Heart left ventricle (tissue), 16 donors: Measurements from ENCODE around the gene OLFM1. TPM values are rescaled to one million over a fixed set of nuclear protein-coding genes. Genes with fewer than 3 reads are reported as not detected.
"Not testable (repeated sequence)": the region's sequence is repeated elsewhere in the genome, so short reads cannot be mapped to it uniquely, and the experiment has no call there.

Experiments used
- ATAC-seq, 4 donors: fragments of 200-7000 bp; cut with Tn5 transposase; one replicate each; pipeline ENCODE4 v1.9.1; 2020 to 2022; ENCODE audit warnings: moderate library complexity in 4 of 4, mild to moderate bottlenecking in 3 of 4, moderate number of reproducible peaks in 1 of 4
- DNase-seq, 5 donors: peaks; one replicate each; pipeline ENCODE4 v3.0.0-alpha.2; 2020
- H3K27ac ChIP-seq, 12 donors: fragments of 200-600 bp; sonication (generic) in 4 of 12; one replicate each; pipeline versions ENCODE4 v1.5.0 to v1.8.0; 2016 to 2022; ENCODE audit warnings: mild to moderate bottlenecking in 2 of 12
- H3K27me3 ChIP-seq, 9 donors: fragments of 200-600 bp; sonication (generic) in 2 of 9; one replicate each; pipeline versions ENCODE4 v1.5.1 to v1.8.0; 2016 to 2022; ENCODE audit warnings: mild to moderate bottlenecking in 3 of 9
- H3K36me3 ChIP-seq, 9 donors: fragments of 200-600 bp; sonication (generic) in 2 of 9; one replicate each; pipeline versions ENCODE4 v1.5.0 to v1.8.0; 2018 to 2022; ENCODE audit warnings: mild to moderate bottlenecking in 2 of 9
- H3K4me1 ChIP-seq, 12 donors: fragments of 200-600 bp; sonication (generic) in 4 of 12; one replicate each; pipeline versions ENCODE4 v1.5.0 to v1.8.0; 2016 to 2022; ENCODE audit warnings: mild to moderate bottlenecking in 3 of 12
- H3K4me3 ChIP-seq, 12 donors: fragments of 200-600 bp; sonication (generic) in 4 of 12; one replicate each; pipeline versions ENCODE4 v1.5.0 to v1.8.0; 2017 to 2022; ENCODE audit warnings: mild to moderate bottlenecking in 9 of 12, moderate library complexity in 4 of 12
- H3K9me3 ChIP-seq, 12 donors: fragments of 200-600 bp; sonication (generic) in 4 of 12; one replicate each; pipeline versions ENCODE4 v1.5.0 to v1.8.0; 2016 to 2022; ENCODE audit warnings: mild to moderate bottlenecking in 1 of 12
- POLR2A ChIP-seq, 2 donors: fragments of 450-650 bp; IDR thresholded peaks; one replicate each; pipeline ENCODE4 v1.6.1; 2017; ENCODE audit warnings: antibody characterized with exemption in 2 of 2, mild to moderate bottlenecking in 2 of 2, moderate library complexity in 2 of 2
- WGBS, 4 donors: extraction: QIAGEN DNeasy Blood & Tissue Kit in 2 of 4; methylation state at CpG; one replicate each; pipeline versions ENCODE4 v1.1.5 to v1.1.7; 2013 to 2018; 5-methylcytosine and 5-hydroxymethylcytosine counted together
- intact Hi-C, 10 donors: fragments of 100-400 bp; cut with DNase I; formaldehyde crosslinking; loops; one replicate each; pipeline versions ENCODE4 v1.11.1 to v1.14.2; 2022
- polyA plus RNA-seq, 2 donors: library from polyadenylated mRNA; stranded (reverse); fragments of 200-250 nt; gene quantifications; one replicate each; pipeline ENCODE4 v1.2.3, GENCODE V29; 2013
- total RNA-seq, 9 donors: library from RNA; depleted of rRNA in 2 of 9; stranded (reverse); fragments of >200 nt in 2 of 9; fragmentation: NEBNext Ultra II Directional in 3 of 9; extraction: Animal tissue kit (Norgen Biotek cat#: 25700) in 3 of 9; gene quantifications; one replicate each; pipeline versions ENCODE4 v1.1.0 to v1.2.4, GENCODE V29; 2016 to 2023
- TF ChIP-seq, protein P1 (sequence below), 12 donors: fragments of 200-600 bp; sonication (generic) in 4 of 12; IDR thresholded peaks; one replicate each; pipeline versions ENCODE4 v1.5.0 to v1.8.0; 2018 to 2022; ENCODE audit warnings: antibody characterized with exemption in 12 of 12, mild to moderate bottlenecking in 5 of 12
- donor health status: ischemic (EF 13 %, LVEDD 7.1; RV severe dilation, severe dysfunction).
- donor health status: healthy with polysubstance abuse.
- donor health status: DM: no; HTN: yes; CAD: no.
- donor health status: DM: no; HTN: no; CAD: no.
- donor health status: ischemic (EF 25% LVEDD 6.9; RV normal size, moderate dysfunction).
- donor health status: ischemic (EF 25% LVEDD 5.7; RV mildly dilated, moderate dysfunction).
- donor health status: healthy.
- donor health status: DM: yes; HTN: yes; CAD: no.
- donor health status: ischemic (EF 35%, LVEDD 5.7; RV mildly dilated, moderate dysfunction).
- donor health status: nonischemic (EF 11% LVEDD 7.7; RV severe dilation, severe dysfunction).
- donor health status: DM: yes; HTN: yes; CAD: no.
- donor health status: PGD.
- donor health status: ischemic (EF 29% LVEDD 5.4; RV normal size, mild dysfunction).
- donor health status: nonischemic (EF 23%, LVEDD 6.1; RV moderate dilation, normal function).

Gene OLFM1
- total and polyA plus RNA-seq, 11 donors, result 3.5 to 11.8 (median 8.1) TPM

DNA sequence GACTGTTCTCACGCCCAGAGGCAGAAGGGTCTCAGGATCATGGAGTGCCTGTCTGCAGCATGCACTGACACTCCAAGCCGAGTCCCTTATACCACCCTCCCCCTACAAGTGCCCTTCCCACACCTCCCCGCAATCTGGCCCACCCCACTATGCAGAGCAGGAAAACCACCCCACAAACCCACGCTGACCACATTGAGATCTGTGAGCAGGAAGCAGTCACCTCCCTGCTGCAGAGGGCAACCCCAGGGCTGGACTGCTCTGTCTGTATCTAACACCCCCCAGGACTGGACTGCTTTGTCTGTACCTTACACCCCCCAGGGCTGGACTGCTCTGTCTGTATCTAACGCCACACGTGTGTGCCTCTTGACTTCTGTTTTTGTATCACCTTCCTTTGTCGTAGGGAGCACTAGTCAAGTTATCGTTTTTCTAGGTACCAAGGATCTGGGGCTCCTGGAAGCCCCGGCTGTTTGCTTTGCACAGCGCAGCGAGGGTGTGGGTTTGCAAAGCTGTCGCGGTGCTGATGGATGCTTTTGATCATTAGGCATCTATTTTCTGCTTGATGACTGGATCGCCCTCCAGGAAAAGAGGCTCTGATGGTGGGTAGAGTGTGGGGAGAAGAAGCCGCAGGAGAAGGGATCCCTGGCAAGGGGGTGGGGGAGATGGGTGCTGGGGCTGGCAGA is 21.5 kb downstream of the OLFM1 start:
- Histone ChIP-seq H3K4me3 (no peak overlapping the region), H3K27ac (no peak overlapping the region), H3K27me3 (peaks cover 0 to 35% (median 2%) of the 10 kb centered on the region in 9 donors), H3K9me3 (no peaks in the 10 kb centered on the region), H3K36me3 (no peaks in the 10 kb centered on the region), H3K4me1 (peaks cover 0 to 13% (median 0%) of the 10 kb centered on the region in 12 donors)
- TF ChIP-seq POLR2A (IDR thresholded peaks at IDR 0.05), result no peak
- TF ChIP-seq, protein P1, sequence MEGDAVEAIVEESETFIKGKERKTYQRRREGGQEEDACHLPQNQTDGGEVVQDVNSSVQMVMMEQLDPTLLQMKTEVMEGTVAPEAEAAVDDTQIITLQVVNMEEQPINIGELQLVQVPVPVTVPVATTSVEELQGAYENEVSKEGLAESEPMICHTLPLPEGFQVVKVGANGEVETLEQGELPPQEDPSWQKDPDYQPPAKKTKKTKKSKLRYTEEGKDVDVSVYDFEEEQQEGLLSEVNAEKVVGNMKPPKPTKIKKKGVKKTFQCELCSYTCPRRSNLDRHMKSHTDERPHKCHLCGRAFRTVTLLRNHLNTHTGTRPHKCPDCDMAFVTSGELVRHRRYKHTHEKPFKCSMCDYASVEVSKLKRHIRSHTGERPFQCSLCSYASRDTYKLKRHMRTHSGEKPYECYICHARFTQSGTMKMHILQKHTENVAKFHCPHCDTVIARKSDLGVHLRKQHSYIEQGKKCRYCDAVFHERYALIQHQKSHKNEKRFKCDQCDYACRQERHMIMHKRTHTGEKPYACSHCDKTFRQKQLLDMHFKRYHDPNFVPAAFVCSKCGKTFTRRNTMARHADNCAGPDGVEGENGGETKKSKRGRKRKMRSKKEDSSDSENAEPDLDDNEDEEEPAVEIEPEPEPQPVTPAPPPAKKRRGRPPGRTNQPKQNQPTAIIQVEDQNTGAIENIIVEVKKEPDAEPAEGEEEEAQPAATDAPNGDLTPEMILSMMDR (IDR thresholded peaks at IDR 0.05), result no peak
- intact Hi-C loops, result no loop called here
- ATAC-seq, result no peak
- DNase-seq, result no peak
- 65 to 74% (median 67%) methylated on average over 15 of the region's 15 CpGs for WGBS, 4 donors

DNA sequence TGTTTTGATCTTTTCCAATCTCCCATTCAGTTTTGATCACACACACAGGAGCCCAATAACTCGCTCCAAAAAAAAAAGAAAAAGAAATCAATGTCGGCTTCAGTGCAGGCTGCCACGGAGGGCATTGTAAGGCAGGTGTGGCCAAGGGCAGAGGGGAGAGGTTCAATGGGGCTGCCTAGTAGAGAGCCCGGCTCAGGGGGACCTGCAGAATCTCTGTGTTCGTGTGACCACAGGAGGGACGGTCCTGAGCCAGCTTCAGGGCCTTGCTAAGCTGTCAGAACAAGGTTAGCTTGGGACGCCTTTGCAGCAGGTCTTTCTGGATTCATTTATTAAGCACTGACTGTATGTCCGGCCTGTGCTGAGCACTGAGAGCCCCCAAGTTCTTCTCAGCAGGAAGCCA is 22.2 kb downstream of the OLFM1 start:
- no peaks in the 10 kb centered on the region for H3K9me3 ChIP-seq
- no peak for DNase-seq
- peaks cover 0 to 35% (median 2%) of the 10 kb centered on the region in 9 donors for H3K27me3 ChIP-seq
- no peak overlapping the region for H3K27ac ChIP-seq
- no peaks in the 10 kb centered on the region for H3K36me3 ChIP-seq
- TF ChIP-seq, protein P1 (IDR thresholded peaks at IDR 0.05), result no peak
- TF ChIP-seq POLR2A (IDR thresholded peaks at IDR 0.05), result no peak
- H3K4me3 ChIP-seq, result no peak overlapping the region
- no peak for ATAC-seq
- intact Hi-C loops, result loop anchor here in 1 of 10 donors (10.0 kb wide), 1 partner anchor 65 kb away; no protein-coding TSS in a partner anchor
- WGBS, 4 donors, result 63 to 74% (median 71%) methylated on average over 8 of the region's 8 CpGs
- H3K4me1 ChIP-seq, result peaks cover 0 to 11% (median 0%) of the 10 kb centered on the region in 12 donors

DNA sequence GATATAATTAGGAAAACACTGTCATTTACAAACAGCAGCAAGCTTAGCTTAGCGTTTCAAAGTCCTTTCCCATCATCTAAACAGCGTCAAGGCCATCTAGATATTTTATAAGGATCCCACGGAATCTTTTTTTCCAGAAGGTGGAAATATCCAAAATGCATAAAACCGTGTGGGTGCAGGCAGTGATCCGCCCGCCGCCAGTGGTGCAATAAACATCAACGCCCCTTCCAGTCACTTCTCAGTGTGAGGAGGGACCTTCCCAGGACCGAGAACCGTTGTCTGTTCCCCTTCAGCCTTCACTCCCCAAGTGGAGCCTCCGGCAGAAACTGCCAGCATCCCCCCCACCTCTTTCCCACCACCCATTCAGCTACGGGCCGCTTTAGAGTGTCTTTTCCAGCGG is 22.9 kb downstream of the OLFM1 start:
- TF ChIP-seq POLR2A (IDR thresholded peaks at IDR 0.05), result no peak
- TF ChIP-seq, protein P1 (IDR thresholded peaks at IDR 0.05), result no peak
- Histone ChIP-seq H3K27ac (no peak overlapping the region), H3K27me3 (peaks cover 0 to 30% (median 2%) of the 10 kb centered on the region in 9 donors), H3K4me1 (peaks cover 0 to 10% (median 0%) of the 10 kb centered on the region in 12 donors), H3K9me3 (no peaks in the 10 kb centered on the region), H3K4me3 (no peak overlapping the region), H3K36me3 (no peaks in the 10 kb centered on the region)
- DNase-seq (no peak), ATAC-seq (no peak)
- intact Hi-C loops, result loop anchor here in 1 of 10 donors (10.0 kb wide), 1 partner anchor 64 kb away; no protein-coding TSS in a partner anchor
- 56 to 65% (median 61%) methylated on average over 14 of the region's 14 CpGs for WGBS, 4 donors

DNA sequence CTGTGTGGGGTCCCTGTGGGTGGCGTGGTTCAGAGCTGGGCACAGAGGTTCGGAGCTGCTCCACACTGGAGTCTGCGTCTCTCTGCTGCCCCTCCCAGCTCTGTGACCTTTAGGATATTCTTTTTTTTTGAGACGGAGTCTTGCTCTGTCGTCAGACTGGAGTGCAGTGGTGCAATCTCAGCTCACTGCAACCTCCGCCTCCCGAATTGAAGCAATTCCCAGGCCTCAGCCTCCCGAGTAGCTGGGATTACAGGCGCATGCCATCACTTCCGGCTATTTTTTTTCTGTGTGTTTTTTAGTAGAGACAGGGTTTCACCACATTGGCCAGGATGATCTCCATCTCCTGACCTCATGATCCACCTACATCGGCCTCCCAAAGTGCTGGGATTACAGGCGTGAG is 24.1 kb downstream of the OLFM1 start:
- H3K27me3 ChIP-seq, result peaks cover 0 to 18% (median 0%) of the 10 kb centered on the region in 9 donors
- not testable (repeated sequence) for H3K9me3 ChIP-seq, H3K36me3 ChIP-seq, ATAC-seq, DNase-seq, H3K27ac ChIP-seq, H3K4me3 ChIP-seq, H3K4me1 ChIP-seq
- intact Hi-C loops, result loop anchor here in 1 of 10 donors (10.0 kb wide), 1 partner anchor 63 kb away; no protein-coding TSS in a partner anchor
- 80 to 86% (median 81%) methylated on average over 12 of the region's 12 CpGs for WGBS, 4 donors
